VCaP (cell line): ENCODE results near the gene LTB4R.
"Not testable (repeated sequence)": the region's sequence is repeated elsewhere in the genome, so short reads cannot be mapped to it uniquely, and the experiment has no call there.

ENCODE experiments used
- H3K27ac ChIP-seq: fragments of 450-650 bp; 2 replicates; pipeline ENCODE4 v1.5.1; 2017
- TF ChIP-seq, protein P1 (sequence below): fragments of 450-650 bp; conservative IDR thresholded peaks from 2 replicates; pipeline ENCODE4 v1.5.1; 2017; ENCODE audit warnings: mild to moderate bottlenecking, moderate library complexity

Gene LTB4R

DNA sequence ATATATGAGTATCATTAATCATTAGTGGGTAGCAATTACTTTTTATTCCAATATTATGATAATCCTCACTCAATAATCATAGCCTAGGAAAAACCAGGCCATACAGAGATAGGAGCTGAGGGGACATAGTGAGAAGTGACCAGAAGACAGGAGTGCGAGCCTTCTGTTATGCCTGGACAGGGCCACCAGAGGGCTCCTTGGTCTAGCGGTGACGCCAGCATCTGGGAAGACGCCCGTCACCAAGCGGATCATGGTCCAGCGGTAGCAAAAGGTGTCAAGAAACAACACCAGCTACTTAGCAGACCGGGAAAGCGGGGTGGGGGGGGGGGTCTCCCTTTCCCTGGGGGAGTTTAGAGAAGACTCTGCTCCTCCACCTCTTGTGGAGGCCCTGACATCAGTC lies 16.6 kb downstream of the LTB4R start:
- H3K27ac ChIP-seq = not testable (repeated sequence)
- TF ChIP-seq, protein P1, sequence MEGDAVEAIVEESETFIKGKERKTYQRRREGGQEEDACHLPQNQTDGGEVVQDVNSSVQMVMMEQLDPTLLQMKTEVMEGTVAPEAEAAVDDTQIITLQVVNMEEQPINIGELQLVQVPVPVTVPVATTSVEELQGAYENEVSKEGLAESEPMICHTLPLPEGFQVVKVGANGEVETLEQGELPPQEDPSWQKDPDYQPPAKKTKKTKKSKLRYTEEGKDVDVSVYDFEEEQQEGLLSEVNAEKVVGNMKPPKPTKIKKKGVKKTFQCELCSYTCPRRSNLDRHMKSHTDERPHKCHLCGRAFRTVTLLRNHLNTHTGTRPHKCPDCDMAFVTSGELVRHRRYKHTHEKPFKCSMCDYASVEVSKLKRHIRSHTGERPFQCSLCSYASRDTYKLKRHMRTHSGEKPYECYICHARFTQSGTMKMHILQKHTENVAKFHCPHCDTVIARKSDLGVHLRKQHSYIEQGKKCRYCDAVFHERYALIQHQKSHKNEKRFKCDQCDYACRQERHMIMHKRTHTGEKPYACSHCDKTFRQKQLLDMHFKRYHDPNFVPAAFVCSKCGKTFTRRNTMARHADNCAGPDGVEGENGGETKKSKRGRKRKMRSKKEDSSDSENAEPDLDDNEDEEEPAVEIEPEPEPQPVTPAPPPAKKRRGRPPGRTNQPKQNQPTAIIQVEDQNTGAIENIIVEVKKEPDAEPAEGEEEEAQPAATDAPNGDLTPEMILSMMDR = peak; percentile 76

DNA sequence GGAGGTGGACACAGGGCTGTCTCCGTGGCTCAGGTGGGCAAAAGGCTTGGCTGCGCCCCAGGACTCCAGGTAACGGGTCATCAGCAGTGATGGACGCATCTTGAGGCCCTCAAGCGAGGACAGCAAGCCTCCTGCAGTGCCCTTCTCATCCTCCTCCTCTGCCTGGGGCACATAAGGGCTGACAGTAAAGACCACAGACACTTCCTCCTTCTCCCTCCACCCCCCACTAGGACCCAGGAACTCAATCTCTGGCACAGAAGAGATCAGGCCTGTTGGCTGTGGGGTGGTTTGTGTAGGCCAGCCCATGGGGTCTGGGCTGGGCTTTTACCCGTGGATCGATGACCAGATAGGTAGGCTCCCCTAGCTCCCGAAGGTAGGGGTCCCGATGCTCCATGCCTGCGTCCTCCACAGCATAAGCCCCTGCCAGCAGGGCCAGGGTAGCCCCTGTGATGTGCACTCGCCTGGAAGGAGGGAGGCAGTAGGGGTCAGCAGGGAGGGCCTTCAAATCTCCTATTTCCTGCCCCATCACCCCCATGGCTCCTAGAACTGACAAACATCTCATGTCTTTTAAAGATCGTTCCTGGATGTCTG lies 17.9 kb downstream of the LTB4R start:
- TF ChIP-seq, protein P1 = no peak
- H3K27ac ChIP-seq = no peak overlapping the region

DNA sequence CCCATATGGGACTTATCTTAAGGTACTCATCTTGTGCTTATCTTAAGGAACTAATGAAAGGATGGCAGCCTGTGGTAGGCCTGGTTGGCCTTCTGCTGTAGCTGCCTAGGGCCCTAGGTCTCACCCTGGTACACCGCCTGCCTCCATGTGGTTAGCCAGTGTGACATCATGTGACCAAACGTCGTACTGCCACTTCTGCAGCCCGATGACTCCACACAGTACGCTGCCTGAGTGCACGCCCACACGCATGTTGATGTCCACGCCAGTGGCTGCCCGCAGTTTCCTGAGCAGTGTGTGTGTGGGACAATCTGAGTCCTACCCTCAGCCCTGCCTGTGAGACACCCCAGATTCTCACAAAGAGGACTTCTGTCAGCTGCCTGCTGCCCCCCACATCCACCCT lies 18.4 kb downstream of the LTB4R start:
- TF ChIP-seq, protein P1 = no peak
- no peak overlapping the region for H3K27ac ChIP-seq

DNA sequence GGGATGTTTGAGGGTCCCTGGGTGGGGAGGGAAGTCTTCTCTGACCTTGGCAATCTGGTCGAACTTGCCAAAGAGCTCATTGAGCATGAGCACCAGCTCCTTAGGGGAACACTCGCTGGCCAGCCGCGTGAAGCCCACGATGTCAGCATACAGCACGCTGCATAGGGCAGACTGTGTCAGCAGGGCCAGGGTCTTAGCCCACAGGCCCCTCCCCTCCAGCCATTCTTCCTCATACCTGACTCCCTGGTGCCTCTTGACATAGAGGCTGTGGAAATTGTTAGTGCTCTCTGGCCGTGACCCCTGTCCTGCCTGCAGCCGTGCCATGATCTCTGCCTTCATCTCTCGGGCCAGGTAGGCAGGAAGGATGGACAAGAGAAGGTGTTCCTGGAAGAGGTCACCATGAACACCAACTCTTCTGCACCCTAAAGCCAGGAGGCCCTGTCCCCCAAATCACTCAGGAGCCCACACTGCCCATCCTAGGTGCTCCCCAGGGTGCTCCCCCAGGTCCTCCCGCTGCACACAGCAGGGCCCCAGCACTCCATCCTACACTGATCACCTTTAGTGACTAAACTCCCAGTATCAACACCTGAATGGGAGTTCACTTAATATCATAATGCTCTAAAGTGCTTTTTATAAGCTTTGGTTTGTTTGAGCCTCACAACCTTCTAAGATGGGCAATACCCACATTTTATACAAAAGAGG lies 19.8 kb downstream of the LTB4R start:
- TF ChIP-seq, protein P1 = no peak
- no peak overlapping the region for H3K27ac ChIP-seq

DNA sequence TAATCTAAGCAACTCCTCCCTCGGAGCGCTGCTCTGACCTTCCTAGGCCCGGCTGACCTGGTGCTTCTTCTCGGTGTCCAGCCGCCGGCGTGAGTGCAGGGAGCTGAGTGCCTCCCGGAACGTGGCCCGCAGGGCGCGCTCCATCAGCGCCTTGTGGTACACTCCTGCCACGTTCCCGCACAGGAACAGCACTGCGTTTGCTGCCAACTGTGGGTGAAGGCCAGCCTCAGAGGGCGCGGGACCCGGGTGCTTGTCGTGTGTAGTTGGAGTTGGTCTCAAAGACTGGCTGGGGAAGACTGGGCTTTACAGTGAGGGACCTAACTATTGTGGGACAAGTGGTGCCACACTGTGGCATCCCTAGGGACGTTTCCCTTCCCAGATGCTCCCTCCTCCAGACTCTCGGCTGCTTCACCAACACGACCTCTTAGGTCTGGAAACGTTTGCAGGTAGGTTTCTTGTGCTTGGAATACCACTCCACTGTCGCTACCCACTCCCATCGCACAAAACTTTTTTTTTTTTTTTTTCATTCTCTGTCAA lies 20.5 kb downstream of the LTB4R start:
- TF ChIP-seq, protein P1 = no peak

DNA sequence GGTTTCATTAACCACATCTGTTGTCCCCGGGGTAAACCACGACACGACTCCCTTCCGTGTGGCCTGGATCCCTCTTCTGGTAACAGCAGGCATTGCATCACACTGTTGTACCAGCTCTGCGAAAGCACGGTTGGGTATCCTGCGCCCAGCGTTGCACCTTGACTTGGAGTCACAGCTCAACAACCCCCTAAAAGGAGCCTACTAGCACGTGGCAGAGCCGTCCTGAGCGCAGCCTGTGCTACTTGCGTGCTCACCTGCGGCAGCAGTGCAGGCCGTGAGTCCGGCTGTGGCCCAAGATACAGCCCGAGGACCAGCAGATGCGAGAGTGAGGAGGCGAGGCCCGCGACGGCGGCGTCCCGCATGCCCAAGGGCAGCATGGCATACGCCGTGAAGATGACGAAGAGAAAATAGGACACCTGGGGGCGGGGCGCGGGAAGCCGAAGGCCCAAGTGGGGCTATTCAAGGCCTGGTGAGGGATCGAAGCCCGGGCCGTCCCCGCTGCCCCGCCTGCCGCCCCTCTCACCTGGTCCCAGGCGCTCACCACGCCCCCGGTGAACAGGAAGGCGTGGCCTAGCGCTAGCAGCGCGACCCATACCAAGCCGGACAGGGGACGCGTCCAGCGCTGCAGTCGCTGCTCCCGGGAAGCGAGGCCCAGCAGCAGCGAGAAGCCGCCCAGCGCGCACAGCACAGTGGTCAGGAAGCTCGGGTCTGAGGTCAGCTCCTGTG lies 21.1 kb downstream of the LTB4R start:
- no peak overlapping the region for H3K27ac ChIP-seq
- TF ChIP-seq, protein P1 = peak; percentile 67

More for the DNA sequence above, 20.5 kb downstream of the LTB4R start:
- H3K27ac ChIP-seq = no peak overlapping the region
